Endothelial cell of umbilical vein (primary cell): ENCODE measurements around the gene FOXS1. TPM values are rescaled to one million over a fixed set of nuclear protein-coding genes. Genes with fewer than 3 reads are reported as not detected.

Source experiments
- BruUV-seq: library from RNA; stranded (reverse); fragments of 400-500 nt; replicated peaks from 2 replicates; lab custom pipeline; 2021; lab: Mats Ljungman, UMichigan
- CTCF ChIA-PET: fragments of 300-600, 350-600 bp; sonication (Branson Sonifier 250); formaldehyde crosslinking; loops from one replicate; lab custom pipeline; 2021; ENCODE audit warnings: antibody characterized with exemption, inconsistent platforms; lab: Charles Lee
- POLR2A ChIA-PET: fragments of 300-600, 350-600 bp; sonication (Branson Sonifier 250); formaldehyde crosslinking; loops from one replicate; lab custom pipeline; 2021; ENCODE audit warnings: antibody characterized with exemption, inconsistent platforms; lab: Charles Lee
- DNase-seq: peaks from one replicate; pipeline ENCODE4 v3.0.0-alpha.2; 2011; ENCODE audit warnings: low read depth, low spot score
- FAIRE-seq: peaks from 2 replicates; lab custom pipeline; 2011; peaks lifted over from hg19 to GRCh38; lab: Jason Lieb, UNC
- H2AFZ ChIP-seq: 2 replicates; pipeline ENCODE4 v1.6.0; 2012; ENCODE audit warnings: low read depth, low read length, control low read depth, inconsistent platforms
- H3K27ac ChIP-seq: 2 replicates; pipeline ENCODE4 v1.5.1; 2011; ENCODE audit warnings: low read depth, mild to moderate bottlenecking, control low read depth, low read length, moderate library complexity; ENCODE audit not compliant: insufficient read depth
- H3K27me3 ChIP-seq, 2 experiments: 2 replicates each; pipeline versions ENCODE4 v1.6.0 to v1.6.1; 2011; ENCODE audit warnings: low read length in 2 of 2, mixed read lengths in 1 of 2; ENCODE audit not compliant: control insufficient read depth in 2 of 2, insufficient read depth in 2 of 2
- H3K36me3 ChIP-seq, 2 experiments: 2 replicates in 1 of 2; 3 replicates in 1 of 2; pipeline ENCODE4 v1.5.1; 2011; ENCODE audit warnings: low read length in 2 of 2, mild to moderate bottlenecking in 1 of 2, moderate library complexity in 1 of 2; ENCODE audit not compliant: control insufficient read depth in 2 of 2, insufficient read depth in 2 of 2; ENCODE audit errors: extremely low read depth in 1 of 2
- H3K4me1 ChIP-seq: 3 replicates; pipeline ENCODE4 v1.5.1; 2011; ENCODE audit warnings: mild to moderate bottlenecking, low read length; ENCODE audit not compliant: control insufficient read depth, insufficient read depth; ENCODE audit errors: extremely low read depth
- H3K4me2 ChIP-seq: 2 replicates; pipeline ENCODE4 v1.6.1; 2011; ENCODE audit warnings: low read length, control low read depth, mixed read lengths; ENCODE audit not compliant: insufficient read depth
- H3K4me3 ChIP-seq, 3 experiments: fragments of 200-600 bp in 1 of 3; sonication (generic), shearing (Covaris generic) in 1 of 3; replicated peaks in 1 of 3; 2 replicates each; pipeline ENCODE4 v1.5.1; 2011 to 2016; ENCODE audit warnings: control low read depth in 3 of 3, low read length in 3 of 3, mild to moderate bottlenecking in 2 of 3, inconsistent platforms in 1 of 3, low read depth in 1 of 3, moderate library complexity in 1 of 3; ENCODE audit not compliant: insufficient read depth in 1 of 3
- H3K79me2 ChIP-seq: 2 replicates; pipeline ENCODE4 v1.6.0; 2012; ENCODE audit warnings: low read length, inconsistent platforms; ENCODE audit not compliant: control insufficient read depth, insufficient read depth
- H3K9ac ChIP-seq: replicated peaks from 2 replicates; pipeline ENCODE3; 2011; ENCODE audit warnings: low read length, control low read depth; ENCODE audit not compliant: insufficient read depth; ENCODE audit errors: extremely low read depth
- H3K9me1 ChIP-seq: replicated peaks from 3 replicates; pipeline ENCODE4 v1.6.0; 2011; ENCODE audit warnings: mild to moderate bottlenecking, low read length; ENCODE audit not compliant: control insufficient read depth, insufficient read depth; ENCODE audit errors: extremely low read depth
- H3K9me3 ChIP-seq: replicated peaks from 2 replicates; pipeline ENCODE4 v1.5.1; 2012; ENCODE audit warnings: low read length, inconsistent platforms; ENCODE audit not compliant: control insufficient read depth, insufficient read depth
- H4K20me1 ChIP-seq: replicated peaks from 2 replicates; pipeline ENCODE3; 2011; ENCODE audit warnings: mild to moderate bottlenecking, low read length; ENCODE audit not compliant: control insufficient read depth, insufficient read depth; ENCODE audit errors: extremely low read depth
- EZH2 ChIP-seq: IDR thresholded peaks from 2 replicates; pipeline ENCODE4 v1.6.1; 2012; ENCODE audit warnings: borderline replicate concordance, low read depth, mild to moderate bottlenecking, moderate library complexity, low read length, inconsistent platforms; ENCODE audit not compliant: severe bottlenecking
- FOS ChIP-seq: IDR thresholded peaks from 2 replicates; pipeline ENCODE4 v1.6.1; 2011; ENCODE audit warnings: mild to moderate bottlenecking, low read length, moderate library complexity, borderline replicate concordance; ENCODE audit not compliant: insufficient read depth
- GATA2 ChIP-seq: IDR thresholded peaks from 2 replicates; pipeline ENCODE4 v1.7.0; 2011; ENCODE audit warnings: low read depth, mild to moderate bottlenecking, moderate library complexity, mixed read lengths, low read length; ENCODE audit not compliant: insufficient read length, insufficient read depth
- JUN ChIP-seq: IDR thresholded peaks from 2 replicates; pipeline ENCODE4 v1.6.1; 2011; ENCODE audit warnings: borderline replicate concordance, low read depth; ENCODE audit not compliant: insufficient read length, insufficient read depth
- MYC ChIP-seq: IDR thresholded peaks from one replicate; pipeline ENCODE4 v1.6.1; 2011; ENCODE audit warnings: mild to moderate bottlenecking, low read depth, low read length
- POLR2A ChIP-seq: IDR thresholded peaks from 2 replicates; pipeline ENCODE4 v1.6.1; 2012; ENCODE audit warnings: low read depth, mild to moderate bottlenecking, control low read depth, low read length
- POLR2AphosphoS5 ChIP-seq: IDR thresholded peaks from 2 replicates; pipeline ENCODE4 v1.6.1; 2012; ENCODE audit warnings: low read depth, mild to moderate bottlenecking, control low read depth, low read length, moderate library complexity; ENCODE audit not compliant: insufficient read depth
- dilution Hi-C: fragments of 300-500 bp; cut with MboI; formaldehyde crosslinking; loops from one replicate; pipeline ENCODE4 v1.15.0; 2019; ENCODE audit warnings: low sequenced_read_pairs; ENCODE audit not compliant: extremely low pct_ligation_motif_present
- intact Hi-C: fragments of 100-400 bp; cut with micrococcal nuclease; formaldehyde crosslinking; loops from one replicate; pipeline ENCODE4 v1.10.0; 2022
- polyA plus RNA-seq, 4 experiments: library from polyadenylated mRNA; depleted of rRNA in 3 of 4; stranded (reverse) in 3 of 4; unstranded in 1 of 4; fragments of >200 nt; gene quantifications; 2 replicates each; pipeline versions ENCODE4 v1.2.1 to v1.2.3, GENCODE V29; 2011 to 2012; ENCODE audit warnings: missing spikeins in 1 of 4
- total RNA-seq: library from RNA; stranded (reverse); gene quantifications from 2 replicates; pipeline ENCODE4 v1.2.3, GENCODE V29; 2021
- TF ChIP-seq, protein P1 (sequence below), 2 donors: IDR thresholded peaks; 1 replicate in 1 of 2; 2 replicates in 1 of 2; pipeline ENCODE4 v1.5.1; 2011; ENCODE audit warnings: low read length in 2 of 2, mild to moderate bottlenecking in 2 of 2, moderate library complexity in 2 of 2, control low read depth in 1 of 2, inconsistent platforms in 1 of 2, low read depth in 1 of 2; ENCODE audit not compliant: insufficient read depth in 1 of 2; ENCODE audit errors: extremely low read depth in 1 of 2
- TF ChIP-seq, protein P2 (sequence below): IDR thresholded peaks from 2 replicates; pipeline ENCODE4 v1.6.1; 2011; ENCODE audit not compliant: insufficient read depth, insufficient read length

FOXS1 gene
- total and polyA plus RNA-seq, 2 donors (not counting 3 experiments of a cell fraction or from before 2014, with no cell fraction given), result 0.84 TPM; not detected in 1

DNA sequence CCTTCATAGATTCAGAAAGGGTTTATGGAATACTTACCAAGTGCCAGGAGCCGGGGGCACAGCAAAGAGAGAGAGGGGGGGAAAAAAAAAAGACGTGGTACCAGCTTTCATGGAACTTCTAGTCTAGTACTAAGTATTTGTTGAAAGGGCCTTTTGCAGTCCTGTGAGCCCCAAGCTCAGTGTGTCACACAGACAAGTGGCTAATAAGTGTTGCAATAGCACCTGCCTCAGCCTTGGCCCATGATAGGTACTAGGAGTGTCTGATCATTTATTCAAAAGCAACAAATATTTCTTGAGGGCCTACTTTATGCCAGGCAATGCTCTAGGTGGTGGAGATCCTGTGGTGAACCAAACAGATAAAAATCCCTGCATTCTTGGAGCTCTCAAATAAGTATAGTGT is 18.3 kb downstream of the FOXS1 start:
- no peaks in the 10 kb centered on the region for H3K36me3 ChIP-seq
- H3K9me1 ChIP-seq, result no peaks in the 10 kb centered on the region
- ChIA-PET CTCF (interaction anchor here (25.3 kb wide), 1 partner anchor 23 kb away, joined by 619 read pairs; the partner anchor contains the start of gene FOXS1), POLR2A (interaction anchor here (0.6 kb wide), 1 partner anchor 186 kb away, joined by 3 read pairs; no protein-coding TSS in a partner anchor)
- H3K4me2 ChIP-seq, result no peak overlapping the region
- BruUV-seq, result no TSS peak
- no peaks in the 10 kb centered on the region for H4K20me1 ChIP-seq
- no peak for DNase-seq
- peaks cover 30% of the 10 kb centered on the region for H3K4me1 ChIP-seq
- dilution Hi-C loops (no loop called here), intact Hi-C loops (no loop called here)
- H3K79me2 ChIP-seq, result no peaks in the 10 kb centered on the region
- H3K27ac ChIP-seq, result no peak overlapping the region
- FAIRE-seq, result no peak
- TF ChIP-seq GATA2, result no peak
- no peak for TF ChIP-seq JUN
- TF ChIP-seq MYC, result no peak
- no peak for TF ChIP-seq POLR2A
- TF ChIP-seq POLR2AphosphoS5, result no peak
- TF ChIP-seq, protein P1, sequence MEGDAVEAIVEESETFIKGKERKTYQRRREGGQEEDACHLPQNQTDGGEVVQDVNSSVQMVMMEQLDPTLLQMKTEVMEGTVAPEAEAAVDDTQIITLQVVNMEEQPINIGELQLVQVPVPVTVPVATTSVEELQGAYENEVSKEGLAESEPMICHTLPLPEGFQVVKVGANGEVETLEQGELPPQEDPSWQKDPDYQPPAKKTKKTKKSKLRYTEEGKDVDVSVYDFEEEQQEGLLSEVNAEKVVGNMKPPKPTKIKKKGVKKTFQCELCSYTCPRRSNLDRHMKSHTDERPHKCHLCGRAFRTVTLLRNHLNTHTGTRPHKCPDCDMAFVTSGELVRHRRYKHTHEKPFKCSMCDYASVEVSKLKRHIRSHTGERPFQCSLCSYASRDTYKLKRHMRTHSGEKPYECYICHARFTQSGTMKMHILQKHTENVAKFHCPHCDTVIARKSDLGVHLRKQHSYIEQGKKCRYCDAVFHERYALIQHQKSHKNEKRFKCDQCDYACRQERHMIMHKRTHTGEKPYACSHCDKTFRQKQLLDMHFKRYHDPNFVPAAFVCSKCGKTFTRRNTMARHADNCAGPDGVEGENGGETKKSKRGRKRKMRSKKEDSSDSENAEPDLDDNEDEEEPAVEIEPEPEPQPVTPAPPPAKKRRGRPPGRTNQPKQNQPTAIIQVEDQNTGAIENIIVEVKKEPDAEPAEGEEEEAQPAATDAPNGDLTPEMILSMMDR (IDR thresholded peaks at IDR 0.05; ENCODE audit: extremely low read depth in 1 of 2, insufficient read depth in 1 of 2, low read depth in 1 of 2, low read length in 2 of 2), result no peak
- no peaks in the 10 kb centered on the region for H3K27me3 ChIP-seq
- no peak overlapping the region for H2AFZ ChIP-seq
- H3K4me3 ChIP-seq, result no peak overlapping the region
- H3K9ac ChIP-seq, result no peak overlapping the region
- H3K9me3 ChIP-seq, result no peaks in the 10 kb centered on the region

DNA sequence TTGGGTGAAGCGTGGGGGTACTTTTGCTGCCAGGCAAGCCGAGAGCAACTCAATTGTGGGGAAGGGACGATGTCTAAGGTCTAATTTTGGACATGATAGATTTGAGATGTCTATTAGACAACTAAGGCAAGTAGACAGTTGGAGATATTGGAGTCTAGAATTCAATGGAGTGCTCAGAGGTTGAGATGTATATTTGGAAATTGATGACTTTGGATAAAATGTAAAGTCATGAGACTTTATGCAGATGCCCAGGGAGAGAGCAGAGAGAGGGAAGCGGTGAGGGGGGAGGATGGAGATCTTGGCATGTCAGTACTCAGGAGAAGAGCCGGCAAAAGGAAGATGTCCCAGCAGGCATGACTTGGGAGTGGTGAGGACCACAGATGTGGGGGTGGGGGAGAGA is 19.3 kb downstream of the FOXS1 start:
- no peak overlapping the region for H3K4me3 ChIP-seq
- POLR2A ChIA-PET, result no interaction called here
- H3K4me1 ChIP-seq, result peaks cover 30% of the 10 kb centered on the region
- no peak overlapping the region for H3K27ac ChIP-seq
- no peaks in the 10 kb centered on the region for H3K27me3 ChIP-seq
- no peak overlapping the region for H3K4me2 ChIP-seq
- CTCF ChIA-PET, result interaction anchor here (25.3 kb wide), 1 partner anchor 24 kb away, joined by 619 read pairs; the partner anchor contains the start of gene FOXS1
- DNase-seq (no peak), FAIRE-seq (no peak)
- dilution Hi-C loops, result no loop called here
- no peak overlapping the region for H3K9ac ChIP-seq
- H3K9me1 ChIP-seq, result no peaks in the 10 kb centered on the region
- no peak overlapping the region for H2AFZ ChIP-seq
- H3K36me3 ChIP-seq, result no peaks in the 10 kb centered on the region
- H3K79me2 ChIP-seq, result no peaks in the 10 kb centered on the region
- H3K9me3 ChIP-seq, result no peaks in the 10 kb centered on the region
- no TSS peak for BruUV-seq
- H4K20me1 ChIP-seq, result no peaks in the 10 kb centered on the region
- intact Hi-C loops, result no loop called here
- TF ChIP-seq MYC, result no peak
- no peak for TF ChIP-seq JUN
- TF ChIP-seq GATA2, result no peak
- TF ChIP-seq EZH2, result no peak
- TF ChIP-seq, protein P2, sequence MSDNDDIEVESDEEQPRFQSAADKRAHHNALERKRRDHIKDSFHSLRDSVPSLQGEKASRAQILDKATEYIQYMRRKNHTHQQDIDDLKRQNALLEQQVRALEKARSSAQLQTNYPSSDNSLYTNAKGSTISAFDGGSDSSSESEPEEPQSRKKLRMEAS, result no peak
- no peak for TF ChIP-seq FOS
